ENCODE data around the gene UAP1L1.

UAP1L1 gene

DNA sequence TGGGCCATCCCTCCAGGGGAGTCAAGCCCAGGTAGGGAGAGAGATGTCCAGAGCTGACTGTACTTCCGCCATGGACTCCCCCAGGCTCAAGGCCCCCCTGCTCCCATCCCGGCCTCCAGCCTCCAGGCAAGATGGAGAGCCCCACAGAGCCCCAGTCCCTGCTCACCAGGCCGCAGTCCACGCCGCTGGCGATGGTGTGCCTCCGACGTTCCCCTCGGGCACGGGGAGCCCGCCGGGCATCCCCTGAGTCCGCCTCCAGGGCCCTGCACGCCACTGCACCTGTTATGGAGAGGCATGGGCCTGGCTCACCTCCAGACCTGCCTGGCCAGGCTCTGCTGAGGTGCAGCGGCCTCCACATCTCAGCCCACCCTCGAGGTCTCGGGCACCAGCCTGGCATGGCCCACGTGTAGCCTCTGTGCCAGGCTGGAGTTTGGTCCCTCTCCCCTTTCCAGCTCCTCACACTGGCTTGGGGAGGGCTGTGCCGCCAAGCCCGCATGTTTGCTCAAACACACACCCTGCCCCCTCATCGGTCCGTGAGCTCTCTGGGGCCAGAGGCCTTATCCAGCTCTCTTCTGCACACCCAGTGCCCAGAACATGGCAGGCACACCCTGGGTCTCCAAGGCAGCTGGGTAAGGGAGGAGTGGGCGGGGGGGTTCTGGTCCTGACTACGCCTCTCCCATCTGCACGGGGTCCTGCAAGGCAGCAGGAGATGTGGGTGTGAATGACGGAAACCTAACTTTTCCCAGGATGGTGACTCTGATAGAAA is 11.0 kb upstream of the UAP1L1 start:
- no peak for DNase-seq (ENCODE audit: low read depth)
- H3K4me3 ChIP-seq (ENCODE audit: low read length), result no peak overlapping the region
- TF ChIP-seq CTCF (IDR thresholded peaks at IDR 0.05; ENCODE audit: insufficient read depth, low read depth, low read length, missing control alignments), result no peak

DNA sequence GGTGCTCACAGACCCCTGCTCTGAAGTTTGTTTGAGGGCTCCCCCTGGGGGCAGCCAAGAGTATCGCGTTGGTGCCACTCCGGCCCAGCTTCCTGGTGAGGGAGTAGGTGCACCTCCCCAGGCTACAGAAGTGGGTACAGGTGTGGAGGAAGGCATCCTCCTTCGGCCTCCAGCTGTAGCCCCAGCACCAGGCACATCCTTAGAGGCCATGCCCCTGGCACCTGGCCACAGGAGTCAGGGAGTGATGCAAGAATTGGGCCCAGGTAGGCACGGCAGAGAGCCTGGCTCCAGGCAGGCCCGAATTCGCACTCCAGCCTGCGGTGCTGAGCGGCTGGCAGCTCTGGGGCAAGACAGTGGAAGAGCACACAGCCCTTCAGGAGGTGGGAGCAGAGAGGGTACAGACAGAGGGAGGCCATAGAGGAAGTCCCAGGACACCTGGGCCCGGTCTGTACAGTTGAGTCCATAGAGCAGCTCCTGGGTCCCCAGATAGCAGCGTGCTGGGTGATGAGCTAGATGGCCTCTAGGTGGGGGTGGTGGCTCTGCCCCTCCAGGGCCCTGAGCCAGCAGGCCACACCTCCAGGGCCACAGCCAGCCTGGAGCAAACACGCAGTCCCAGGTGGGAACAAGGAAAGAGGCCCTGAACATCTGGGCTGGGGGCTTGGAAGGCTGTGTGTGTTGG is 9.3 kb upstream of the UAP1L1 start:
- peak; percentile 84 for TF ChIP-seq CTCF (IDR thresholded peaks at IDR 0.05; ENCODE audit: insufficient read depth, low read depth, low read length, missing control alignments)
- H3K4me3 ChIP-seq (ENCODE audit: low read length), result no peak overlapping the region
- peak; percentile 86 for DNase-seq (ENCODE audit: low read depth)

DNA sequence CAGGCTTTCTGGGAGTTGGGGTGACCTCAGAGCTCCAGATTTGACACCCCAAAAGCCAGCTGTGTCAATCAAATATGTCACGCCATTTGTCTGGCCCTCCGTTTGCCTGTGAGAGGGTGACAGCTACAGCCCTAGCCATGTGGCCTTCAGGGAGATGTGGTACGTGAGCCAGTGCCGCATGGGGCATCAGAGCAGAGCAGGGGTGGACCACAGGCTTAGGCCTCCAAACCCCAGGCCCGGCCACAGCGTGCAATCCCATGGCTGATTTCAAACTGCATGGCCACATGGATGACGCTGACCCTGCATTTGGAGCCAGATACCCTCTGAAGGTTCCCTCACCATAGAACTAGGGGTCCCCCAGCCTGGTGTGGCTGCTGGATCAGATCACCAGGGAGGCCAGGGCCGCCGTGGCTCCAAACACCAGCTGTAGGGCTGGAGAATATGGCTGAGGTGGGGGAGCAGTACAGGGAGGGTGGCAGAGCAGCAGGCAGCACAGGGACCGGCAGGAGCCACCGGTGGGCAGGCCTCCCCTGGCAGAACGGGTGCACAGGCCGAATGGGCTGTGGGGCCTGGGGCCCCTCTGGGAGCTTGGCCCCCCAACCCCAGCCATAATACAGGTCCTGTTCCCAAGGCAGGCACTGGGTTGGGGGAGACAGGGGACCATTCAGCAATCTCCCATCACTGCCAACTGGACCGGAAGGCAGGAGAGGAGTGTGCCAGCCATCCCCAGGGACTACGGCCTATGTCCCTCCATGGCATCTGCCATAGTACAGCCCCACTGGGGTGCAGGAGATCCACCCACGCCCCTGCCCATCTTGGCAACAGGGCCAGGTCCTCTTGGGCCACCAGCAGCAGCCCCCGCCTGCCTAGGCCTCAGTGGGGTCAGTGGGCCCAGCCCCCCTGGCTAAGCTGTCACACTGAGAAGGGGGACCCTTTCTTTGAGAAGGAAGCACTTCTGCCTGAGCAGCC is 8.5 kb upstream of the UAP1L1 start:
- no peak for DNase-seq (ENCODE audit: low read depth)
- H3K4me3 ChIP-seq (ENCODE audit: low read length), result peak overlapping the region; percentile 40
- TF ChIP-seq CTCF (IDR thresholded peaks at IDR 0.05; ENCODE audit: insufficient read depth, low read depth, low read length, missing control alignments), result no peak

- no peak for DNase-seq (ENCODE audit: low read depth)
- no peak for TF ChIP-seq CTCF (IDR thresholded peaks at IDR 0.05; ENCODE audit: insufficient read depth, low read depth, low read length, missing control alignments)
- H3K4me3 ChIP-seq (ENCODE audit: low read length), result peak overlapping the region; percentile 40
Measured at GRCh38 chr9:137069508-137070091, 7.7 kb upstream of the UAP1L1 start.

DNA sequence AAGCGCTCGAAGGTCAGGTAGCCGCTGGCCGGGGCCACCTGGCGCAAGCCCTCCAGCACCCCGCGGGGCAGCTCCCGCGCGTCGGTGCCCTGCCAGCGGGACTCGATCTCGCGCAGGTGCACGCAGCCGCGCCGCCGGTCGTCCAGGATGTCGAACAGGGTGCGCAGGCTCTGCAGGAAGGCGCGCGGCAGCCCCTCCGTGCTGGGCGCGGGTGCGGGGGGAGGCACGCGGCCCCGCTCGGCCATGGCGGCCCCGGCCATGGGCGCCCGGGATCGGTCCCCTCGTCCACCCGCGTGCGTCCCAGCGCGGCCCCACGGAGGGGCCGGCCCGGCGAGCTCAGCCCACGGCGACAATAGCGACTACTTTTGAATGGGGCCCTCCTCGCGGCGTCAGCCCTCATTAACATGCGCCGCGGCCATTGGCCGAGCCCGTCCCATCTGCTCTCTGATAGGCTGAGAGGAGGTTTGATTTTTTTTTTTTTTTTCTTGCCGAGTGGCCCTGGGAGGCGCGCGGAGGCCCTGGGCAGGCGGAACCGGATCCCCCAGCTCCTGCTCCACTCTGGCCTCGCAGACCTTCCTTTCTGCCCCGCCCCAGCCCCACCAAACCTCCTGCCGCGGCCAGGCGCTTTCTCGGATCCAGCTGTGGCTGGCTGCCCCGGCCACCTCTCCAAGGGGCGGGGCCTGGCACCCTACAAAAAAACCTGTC is 7.0 kb upstream of the UAP1L1 start, which contains the start of gene SAPCD2:
Gene SAPCD2 (minus strand): TSS at position 357 of the 705 bp plus-strand sequence. CDS start 97 bp downstream, at position 260.
- peak; percentile 90 for DNase-seq (ENCODE audit: low read depth)
- peak within 1 kb of the TSS; percentile 40 for H3K4me3 ChIP-seq (ENCODE audit: low read length)
- TF ChIP-seq CTCF (IDR thresholded peaks at IDR 0.05; ENCODE audit: insufficient read depth, low read depth, low read length, missing control alignments), result no peak

DNA sequence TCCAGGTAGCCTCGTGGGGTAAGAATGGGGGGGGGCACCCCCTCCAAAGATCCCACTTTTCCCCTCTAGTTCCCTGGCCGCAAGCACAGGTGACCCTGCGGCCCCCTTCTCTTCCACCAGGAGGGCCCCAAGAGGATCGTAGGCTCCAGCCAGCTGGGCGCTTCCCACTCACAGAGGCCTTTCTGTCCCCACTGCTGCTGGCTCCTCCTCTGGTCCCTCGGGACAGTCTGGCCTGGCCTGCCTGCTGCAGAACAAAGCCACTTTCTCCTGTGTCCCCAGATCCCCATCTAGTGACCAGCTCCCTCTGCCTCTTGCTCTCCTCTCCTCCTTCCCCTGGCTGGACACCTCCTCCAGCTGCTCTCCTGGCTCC is 6.4 kb upstream of the UAP1L1 start:
- peak; percentile 11 for TF ChIP-seq CTCF (IDR thresholded peaks at IDR 0.05; ENCODE audit: insufficient read depth, low read depth, low read length, missing control alignments)
- no peak for DNase-seq (ENCODE audit: low read depth)
- H3K4me3 ChIP-seq (ENCODE audit: low read length), result peak overlapping the region; percentile 32

Data from epithelial cell of esophagus (primary cell).